Jurkat, Clone E6-1 (cell line): ENCODE data around the gene DIDO1.

Source experiments
- DNase-seq: peaks from one replicate; pipeline ENCODE4 v3.0.0-alpha.2; 2011; ENCODE audit warnings: low read depth, low spot score
- H3K4me3 ChIP-seq: 2 replicates; pipeline ENCODE4 v1.5.1; 2011; ENCODE audit warnings: mild to moderate bottlenecking, low read length, control low read depth, moderate library complexity

DIDO1 gene

GRCh38 chr20:62832951-62833391, 93.3 kb downstream of the DIDO1 start:
- H3K4me3 ChIP-seq, result no peak overlapping the region
- no peak for DNase-seq

DNA sequence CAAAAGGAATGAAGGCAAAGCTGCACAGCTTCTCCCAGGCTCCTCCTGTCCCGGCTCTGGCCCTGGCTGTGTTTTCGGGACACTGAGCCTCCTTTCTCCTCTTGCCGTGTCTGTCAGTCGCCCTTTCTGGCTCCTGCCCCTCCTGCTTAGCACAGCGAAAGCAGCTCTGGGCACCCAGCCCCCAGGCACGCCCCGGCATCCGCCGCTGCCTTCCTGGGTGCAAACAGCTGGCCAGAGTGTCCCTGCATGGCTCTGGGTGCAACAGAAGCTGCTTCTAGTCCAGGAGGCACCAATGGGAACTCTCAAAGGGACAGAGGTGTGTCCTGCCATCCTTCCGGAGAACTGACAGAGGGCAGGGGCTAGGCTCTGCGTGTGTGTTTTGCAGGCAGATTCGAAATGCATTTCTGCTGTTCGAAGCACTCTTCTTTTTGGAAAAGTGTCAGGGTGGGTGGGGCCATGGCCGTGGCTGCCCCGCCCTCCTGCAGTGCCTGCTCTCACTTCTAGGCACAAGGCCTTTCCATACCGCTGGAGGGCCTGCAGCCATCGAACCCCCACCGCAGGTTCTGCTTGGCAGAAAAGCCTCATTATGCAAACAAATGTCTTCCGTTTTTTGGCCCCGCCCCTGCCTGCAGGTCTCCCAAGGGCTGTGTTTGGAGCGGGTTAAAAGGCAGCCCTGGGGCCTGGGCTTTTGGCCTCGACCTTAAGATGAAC, 93.9 kb downstream of the DIDO1 start:
- DNase-seq, result peak; percentile 81
- no peak overlapping the region for H3K4me3 ChIP-seq

DNA sequence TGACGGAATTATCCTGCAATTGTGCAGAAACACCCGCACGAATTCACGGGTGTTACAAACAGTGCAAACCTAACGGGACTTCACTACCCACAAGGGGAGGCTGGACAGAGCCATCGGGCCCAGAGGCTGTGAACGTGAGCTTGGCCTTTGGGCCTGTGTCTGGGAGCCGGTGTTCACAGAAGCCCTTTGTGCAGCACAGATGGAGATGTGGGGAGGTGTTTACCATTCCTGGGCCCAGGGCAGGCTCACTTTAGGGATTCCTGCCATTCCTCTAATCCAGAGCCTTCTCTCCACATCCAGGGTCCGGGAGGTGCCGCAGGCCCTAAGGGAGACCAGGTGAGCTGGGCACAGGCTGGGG, 94.5 kb downstream of the DIDO1 start:
- no peak for DNase-seq
- H3K4me3 ChIP-seq, result no peak overlapping the region

- no peak overlapping the region for H3K4me3 ChIP-seq
- no peak for DNase-seq
These were observed 94.9 kb downstream of the DIDO1 start for GRCh38 chr20:62831361-62831788.

DNA sequence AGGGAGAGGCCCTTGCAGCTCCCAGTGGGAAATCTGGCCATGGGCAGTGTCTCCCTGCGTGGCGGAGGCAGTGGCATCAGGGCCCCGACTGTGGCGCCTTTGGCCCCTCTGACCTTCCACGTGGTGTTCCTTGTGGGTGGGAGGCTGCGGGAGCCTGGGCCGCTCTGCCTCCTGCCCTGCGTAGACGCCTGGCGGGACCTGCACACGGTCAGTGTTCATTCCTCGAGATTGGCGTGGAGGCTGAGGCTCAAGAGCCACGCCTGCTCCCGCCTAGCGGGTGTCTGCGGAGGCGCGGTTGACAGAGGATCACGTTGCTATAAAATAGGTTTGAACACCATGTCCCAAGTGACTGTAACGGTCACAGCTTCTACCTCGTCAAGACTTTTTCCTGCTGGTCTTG, 95.5 kb downstream of the DIDO1 start:
- no peak overlapping the region for H3K4me3 ChIP-seq
- DNase-seq, result no peak

DNA sequence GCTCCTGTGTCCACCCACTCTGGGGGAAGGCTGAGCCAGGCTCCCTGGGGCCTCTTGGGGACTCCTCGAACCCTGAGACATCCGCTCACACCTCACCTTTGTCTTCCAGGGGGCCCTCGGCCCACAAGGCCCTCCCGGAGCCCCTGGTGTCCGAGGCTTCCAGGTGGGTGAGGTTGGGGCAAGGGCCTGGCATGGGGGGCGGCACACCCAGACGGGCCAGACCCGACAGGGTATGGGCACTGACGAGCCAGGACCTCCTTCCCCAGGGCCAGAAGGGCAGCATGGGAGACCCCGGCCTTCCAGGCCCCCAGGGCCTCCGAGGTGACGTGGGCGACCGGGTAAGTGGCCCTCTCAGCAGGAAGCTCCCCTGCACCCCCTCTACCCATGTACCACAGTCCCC, 96.1 kb downstream of the DIDO1 start:
- DNase-seq, result no peak
- no peak overlapping the region for H3K4me3 ChIP-seq

- no peak overlapping the region for H3K4me3 ChIP-seq
- DNase-seq, result no peak
These were observed 96.8 kb downstream of the DIDO1 start for GRCh38 chr20:62829231-62830230.

DNA sequence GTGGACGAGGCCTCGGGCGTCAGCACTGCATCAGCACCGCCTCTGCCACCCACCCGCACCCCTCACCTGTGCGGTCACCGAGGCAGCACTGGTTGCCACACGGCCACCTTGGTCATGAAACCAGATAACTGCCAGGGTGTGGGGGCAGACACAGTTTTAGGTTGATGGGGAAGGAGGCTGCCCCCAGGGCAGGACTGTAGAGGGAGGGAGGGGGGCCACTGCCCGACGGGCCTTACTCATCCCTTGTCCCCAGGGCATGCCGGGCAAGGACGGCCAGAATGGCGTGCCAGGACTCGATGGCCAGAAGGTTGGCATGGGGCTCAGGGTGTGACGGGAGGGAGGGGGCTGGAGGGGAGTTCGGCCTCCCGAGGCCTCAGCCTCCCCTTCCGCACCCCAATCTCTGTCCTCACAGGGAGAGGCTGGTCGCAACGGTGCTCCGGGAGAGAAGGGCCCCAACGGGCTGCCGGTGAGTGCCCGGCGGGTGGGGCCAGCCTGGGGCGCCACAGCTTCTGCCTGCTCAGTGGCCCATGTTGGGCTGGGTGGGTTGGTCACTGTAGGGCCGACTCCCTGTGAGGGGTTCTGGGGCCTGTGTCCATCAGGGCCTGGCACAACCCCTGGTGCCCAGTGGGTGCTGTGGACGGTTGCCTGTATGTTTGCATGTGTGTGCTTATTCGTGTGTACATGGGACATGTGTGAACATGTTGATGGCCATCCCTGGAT, 97.6 kb downstream of the DIDO1 start:
- DNase-seq, result no peak
- H3K4me3 ChIP-seq, result no peak overlapping the region

- no peak for DNase-seq
- H3K4me3 ChIP-seq, result no peak overlapping the region
These were observed 98.3 kb downstream of the DIDO1 start for GRCh38 chr20:62828051-62828450.
